Measurements from ENCODE around the gene PLD6. TPM values are rescaled to one million over a fixed set of nuclear protein-coding genes. Genes with fewer than 3 reads are reported as not detected.

Gene PLD6
- total and polyA plus RNA-seq, 2 donors (not counting 1 experiment from before 2014, with no cell fraction given), result 2.0 to 4.1 TPM

GRCh38 chr17:17241656-17242055 lies 35.5 kb upstream of the PLD6 start:
- no peak overlapping the region for H3K4me3 Mint-ChIP-seq
- H3K27me3 Mint-ChIP-seq, result no peaks in the 10 kb centered on the region
- TF ChIP-seq EZH2 (IDR thresholded peaks at IDR 0.05; ENCODE audit: borderline replicate concordance, insufficient read depth, low read depth, low read length, poor library complexity, severe bottlenecking) (no peak), CTCF (IDR thresholded peaks at IDR 0.05) (no peak)
- DNase-seq, result no peak
- ChIA-PET POLR2A (no interaction called here), CTCF (no interaction called here)
- Histone ChIP-seq H3K27me3 (replicated peaks in 1 of 4; ENCODE audit: control extremely low read depth in 1 of 4, control insufficient read depth in 3 of 4, insufficient read depth in 4 of 4, low read length in 3 of 4) (no peaks in the 10 kb centered on the region), H3K4me3 (ENCODE audit: control extremely low read depth in 1 of 5, extremely low read depth in 1 of 5, insufficient read depth in 1 of 5, low read depth in 2 of 5, low read length in 4 of 5) (no peak overlapping the region), H3K9ac (ENCODE audit: low read length) (no peak overlapping the region), H3K79me2 (ENCODE audit: control insufficient read depth, insufficient read depth, low read length) (peaks cover 15% of the 10 kb centered on the region), H3K4me2 (replicated peaks; ENCODE audit: low read depth, low read length, poor library complexity, severe bottlenecking) (no peak overlapping the region), H3K9me3 (ENCODE audit: control extremely low read depth in 1 of 3, control insufficient read depth in 2 of 3, insufficient read depth in 1 of 3, low read length in 2 of 3) (no peaks in the 10 kb centered on the region), H3K36me3 (replicated peaks in 1 of 2; ENCODE audit: control extremely low read depth in 1 of 2, control insufficient read depth in 1 of 2, extremely low read depth in 1 of 2, insufficient read depth in 2 of 2, low read length in 1 of 2) (peaks cover 4 to 7% of the 10 kb centered on the region in 2 experiments), H3K4me1 (ENCODE audit: control insufficient read depth in 2 of 2, insufficient read depth in 2 of 2, low read length in 2 of 2) (peaks cover 0 to 8% of the 10 kb centered on the region in 2 donors), H4K20me1 (ENCODE audit: control insufficient read depth, insufficient read depth, low read length, poor library complexity, severe bottlenecking) (peaks cover 2% of the 10 kb centered on the region), H2AFZ (ENCODE audit: insufficient read depth, low read depth, low read length, poor library complexity, severe bottlenecking) (no peak overlapping the region), H3K27ac (ENCODE audit: low read length in 2 of 2) (no peak overlapping the region)
- no peak overlapping the region for H3K27ac Mint-ChIP-seq
- intact Hi-C loops (cut with micrococcal nuclease), result no loop called here
- no peaks in the 10 kb centered on the region for H3K9me3 Mint-ChIP-seq (ENCODE audit: insufficient read depth)
- 94% methylated on average over 6 of the region's 10 CpGs for WGBS (ENCODE audit: insufficient coverage)
- H3K4me1 Mint-ChIP-seq, result peaks cover 8% of the 10 kb centered on the region
- no peak for ATAC-seq (ENCODE audit: low read depth)

- Mint-ChIP-seq H3K4me3 (no peak overlapping the region), H3K27me3 (no peaks in the 10 kb centered on the region), H3K4me1 (peaks cover 22% of the 10 kb centered on the region), H3K9me3 (ENCODE audit: insufficient read depth) (no peaks in the 10 kb centered on the region), H3K27ac (no peak overlapping the region)
- Histone ChIP-seq H3K4me2 (replicated peaks; ENCODE audit: low read depth, low read length, poor library complexity, severe bottlenecking) (no peak overlapping the region), H3K79me2 (ENCODE audit: control insufficient read depth, insufficient read depth, low read length) (peaks cover 33% of the 10 kb centered on the region), H3K27me3 (replicated peaks in 1 of 4; ENCODE audit: control extremely low read depth in 1 of 4, control insufficient read depth in 3 of 4, insufficient read depth in 4 of 4, low read length in 3 of 4) (no peaks in the 10 kb centered on the region), H3K4me3 (ENCODE audit: control extremely low read depth in 1 of 5, extremely low read depth in 1 of 5, insufficient read depth in 1 of 5, low read depth in 2 of 5, low read length in 4 of 5) (no peak overlapping the region), H3K27ac (ENCODE audit: low read length in 2 of 2) (no peak overlapping the region), H3K9ac (ENCODE audit: low read length) (no peak overlapping the region), H3K36me3 (replicated peaks in 1 of 2; ENCODE audit: control extremely low read depth in 1 of 2, control insufficient read depth in 1 of 2, extremely low read depth in 1 of 2, insufficient read depth in 2 of 2, low read length in 1 of 2) (no peaks in the 10 kb centered on the region), H2AFZ (ENCODE audit: insufficient read depth, low read depth, low read length, poor library complexity, severe bottlenecking) (no peak overlapping the region), H4K20me1 (ENCODE audit: control insufficient read depth, insufficient read depth, low read length, poor library complexity, severe bottlenecking) (peaks cover 11% of the 10 kb centered on the region), H3K4me1 (ENCODE audit: control insufficient read depth in 2 of 2, insufficient read depth in 2 of 2, low read length in 2 of 2) (peaks cover 9 to 21% of the 10 kb centered on the region in 2 donors), H3K9me3 (ENCODE audit: control extremely low read depth in 1 of 3, control insufficient read depth in 2 of 3, insufficient read depth in 1 of 3, low read length in 2 of 3) (no peaks in the 10 kb centered on the region)
- ATAC-seq (ENCODE audit: low read depth) (no peak), DNase-seq (no peak)
- WGBS (ENCODE audit: insufficient coverage), result 83% methylated on average over 1 of the region's 1 CpG
- ChIA-PET CTCF (interaction anchor here (0.7 to 0.8 kb wide), 2 partner anchors 8 to 127 kb away, joined by 3 read pairs; no protein-coding TSS in a partner anchor), POLR2A (no interaction called here)
- intact Hi-C loops (cut with micrococcal nuclease), result loop anchor here (10.0 kb wide), 1 partner anchor 55 kb away; no protein-coding TSS in a partner anchor
- no peak for TF ChIP-seq CTCF (IDR thresholded peaks at IDR 0.05)
- no peak for TF ChIP-seq EZH2 (IDR thresholded peaks at IDR 0.05; ENCODE audit: borderline replicate concordance, insufficient read depth, low read depth, low read length, poor library complexity, severe bottlenecking)
Observed at GRCh38 chr17:17239832-17240231, 33.7 kb upstream of the PLD6 start.
